HG03066 (cell line): Measurements from ENCODE around the gene ASB4.

Experiments used
- ATAC-seq: cut with Tn5 transposase; IDR thresholded peaks from one replicate; pipeline ENCODE4 v1.9.1; 2021; ENCODE audit warnings: low read depth; ENCODE audit not compliant: unreplicated experiment

ASB4 gene

DNA sequence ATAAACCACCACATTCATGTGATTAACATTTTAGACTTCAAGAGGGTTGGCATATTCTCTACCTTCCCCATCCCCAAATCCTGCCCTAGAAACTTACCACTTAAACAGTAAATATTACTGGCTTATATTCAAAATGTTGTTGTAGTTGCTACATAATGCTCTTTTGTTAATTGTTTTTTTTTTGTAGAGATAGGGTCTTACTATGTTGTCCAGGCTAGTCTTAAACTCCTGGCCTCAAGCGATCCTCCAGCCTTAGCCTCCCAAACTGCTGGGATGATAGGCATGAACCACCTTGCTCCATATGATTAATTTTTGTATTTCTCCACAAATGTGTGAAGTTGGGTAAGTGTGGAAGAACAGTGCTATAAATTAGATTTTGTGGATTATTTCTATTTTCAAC is 104.0 kb downstream of the ASB4 start:
- ATAC-seq = no peak
